ENCODE measurements around the gene THOC2.

DNA sequence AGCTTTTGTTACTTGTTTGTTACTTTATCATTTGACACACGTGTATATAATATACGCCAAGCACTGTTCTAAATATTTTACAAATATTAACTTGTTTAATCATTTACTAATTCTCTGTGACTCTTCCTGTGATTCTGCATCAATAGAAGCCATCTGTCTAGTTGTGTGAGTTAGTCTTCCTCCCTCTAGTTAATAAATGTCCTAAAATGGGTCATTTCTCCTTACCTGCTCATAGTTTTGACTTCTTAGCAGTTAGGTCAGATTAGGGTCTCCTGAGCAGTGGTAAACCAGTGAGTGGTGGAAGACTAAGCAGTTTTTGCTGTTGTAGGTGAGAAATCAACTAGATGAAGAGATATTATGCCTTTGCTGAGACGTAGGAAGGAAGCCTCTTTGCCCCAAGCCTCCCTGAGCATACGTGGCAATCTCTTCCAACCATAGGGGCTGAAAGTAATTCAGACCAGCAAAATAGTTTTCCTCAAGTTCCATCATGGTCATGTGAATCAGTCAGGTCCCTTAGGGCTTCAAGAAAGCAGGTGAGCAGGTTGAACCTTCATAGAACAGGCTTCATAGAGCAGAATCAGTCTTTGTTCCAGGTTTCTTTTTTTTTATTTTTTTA is 38.7 kb upstream of the THOC2 start:
- TF ChIP-seq, protein P1, sequence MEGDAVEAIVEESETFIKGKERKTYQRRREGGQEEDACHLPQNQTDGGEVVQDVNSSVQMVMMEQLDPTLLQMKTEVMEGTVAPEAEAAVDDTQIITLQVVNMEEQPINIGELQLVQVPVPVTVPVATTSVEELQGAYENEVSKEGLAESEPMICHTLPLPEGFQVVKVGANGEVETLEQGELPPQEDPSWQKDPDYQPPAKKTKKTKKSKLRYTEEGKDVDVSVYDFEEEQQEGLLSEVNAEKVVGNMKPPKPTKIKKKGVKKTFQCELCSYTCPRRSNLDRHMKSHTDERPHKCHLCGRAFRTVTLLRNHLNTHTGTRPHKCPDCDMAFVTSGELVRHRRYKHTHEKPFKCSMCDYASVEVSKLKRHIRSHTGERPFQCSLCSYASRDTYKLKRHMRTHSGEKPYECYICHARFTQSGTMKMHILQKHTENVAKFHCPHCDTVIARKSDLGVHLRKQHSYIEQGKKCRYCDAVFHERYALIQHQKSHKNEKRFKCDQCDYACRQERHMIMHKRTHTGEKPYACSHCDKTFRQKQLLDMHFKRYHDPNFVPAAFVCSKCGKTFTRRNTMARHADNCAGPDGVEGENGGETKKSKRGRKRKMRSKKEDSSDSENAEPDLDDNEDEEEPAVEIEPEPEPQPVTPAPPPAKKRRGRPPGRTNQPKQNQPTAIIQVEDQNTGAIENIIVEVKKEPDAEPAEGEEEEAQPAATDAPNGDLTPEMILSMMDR (IDR thresholded peaks at IDR 0.05; ENCODE audit: low read depth, low read length): no peak
- no peak for TF ChIP-seq EZH2phosphoT487 (IDR thresholded peaks at IDR 0.05; ENCODE audit: low read depth)
